Uterus (tissue), 2 donors: Measurements from ENCODE around the gene CPNE4.

Source experiments
- CTCF ChIP-seq, 4 experiments: fragments of 200-600 bp in 2 of 4; fragments of 450-650 bp in 2 of 4; sonication (generic) in 2 of 4; IDR thresholded peaks; one replicate each; pipeline ENCODE4 v1.5.1; 2016 to 2019; ENCODE audit warnings: antibody characterized with exemption in 4 of 4, mild to moderate bottlenecking in 2 of 4, moderate library complexity in 1 of 4
- POLR2A ChIP-seq, 2 donors: fragments of 450-650 bp; IDR thresholded peaks; one replicate each; pipeline ENCODE4 v1.6.1; 2016; ENCODE audit warnings: antibody characterized with exemption in 2 of 2, mild to moderate bottlenecking in 1 of 2, moderate library complexity in 1 of 2

DNA sequence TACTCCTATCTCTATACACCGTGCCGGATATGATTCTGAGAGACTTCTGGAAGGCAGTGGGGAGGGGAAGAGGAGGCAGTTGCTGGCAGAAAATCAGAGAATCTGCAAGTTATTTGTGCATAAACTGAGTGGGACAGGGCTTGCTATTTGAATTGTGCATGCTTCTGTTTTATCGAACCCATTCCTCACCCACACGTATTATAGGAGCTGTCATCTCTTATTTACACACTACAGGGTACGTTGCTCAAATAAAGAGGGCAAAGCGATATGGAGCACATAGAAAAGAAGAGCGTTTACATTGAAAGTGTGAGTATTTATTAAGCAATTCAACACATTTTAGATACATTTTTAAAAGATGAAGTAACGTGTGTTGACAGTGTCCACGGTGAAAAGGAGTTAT, 191.6 kb downstream of the CPNE4 start:
- TF ChIP-seq CTCF (IDR thresholded peaks at IDR 0.05) (no peak), POLR2A (IDR thresholded peaks at IDR 0.05) (no peak)
